ENCODE results near the gene CYFIP1.
A peak's percentile ranks its signal among the peaks of the same experiment; 100 is the strongest.

CYFIP1 gene

DNA sequence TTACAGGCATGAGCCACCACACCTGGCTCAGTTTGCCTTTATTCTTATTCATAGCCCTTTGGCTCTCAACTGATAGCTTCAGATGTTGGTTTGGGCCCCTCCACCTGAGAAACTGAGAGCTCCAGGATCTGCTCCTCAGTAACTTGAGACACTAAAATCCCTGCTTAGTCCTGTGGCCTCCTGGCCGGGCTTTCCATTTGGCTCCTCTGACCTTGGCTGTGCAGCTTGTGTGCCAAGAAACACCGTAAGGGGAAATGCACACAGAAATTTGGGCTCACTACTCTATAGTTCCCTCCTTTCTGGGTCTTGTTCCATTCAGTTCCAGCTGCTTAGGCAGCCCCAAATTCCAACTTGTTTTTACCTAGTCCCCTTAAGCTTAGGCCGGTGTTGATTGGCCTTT lies 116.8 kb downstream of the CYFIP1 start:
- DNase-seq = no peak

- DNase-seq = no peak
Measured at GRCh38 chr15:22861161-22861560, 119.0 kb downstream of the CYFIP1 start.

DNA sequence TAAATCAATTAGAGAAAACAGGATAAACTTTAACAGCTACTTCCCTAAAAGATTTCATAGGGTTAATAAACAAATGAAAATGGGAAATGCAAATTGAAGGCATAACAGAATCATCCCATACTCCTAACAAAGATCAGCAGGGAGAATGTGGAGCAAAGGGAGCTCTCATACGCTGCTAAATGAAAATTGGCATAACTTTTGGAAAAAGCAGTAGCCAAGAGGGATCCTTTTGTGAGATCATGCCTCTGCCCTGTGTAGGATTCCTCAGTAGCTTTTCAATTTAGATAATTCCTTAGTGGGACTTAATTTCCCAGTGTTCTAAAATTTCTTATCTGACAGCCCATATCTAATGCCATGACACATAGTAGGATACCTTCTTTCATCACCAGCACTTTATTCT lies 123.5 kb downstream of the CYFIP1 start:
- DNase-seq = no peak

DNA sequence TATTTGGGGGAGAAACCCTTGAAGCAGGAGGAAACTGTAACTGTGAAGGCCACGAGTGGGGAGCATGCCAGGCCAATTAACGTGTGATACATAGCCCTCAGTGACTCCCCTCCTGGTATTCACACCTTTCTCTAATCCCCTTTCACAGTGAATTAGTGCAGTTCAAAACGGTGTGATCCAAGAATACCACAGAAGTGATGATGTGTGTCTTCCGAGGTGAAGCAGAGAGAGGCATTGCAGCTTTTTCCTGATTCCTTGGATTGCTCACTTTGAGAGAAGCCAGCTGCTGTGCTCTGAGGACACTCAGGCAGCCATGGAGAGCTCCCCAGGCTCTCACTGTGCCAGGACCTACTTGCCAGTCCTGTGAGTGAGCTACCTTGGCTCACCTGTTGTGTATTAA lies 124.4 kb downstream of the CYFIP1 start:
- no peak for DNase-seq

DNA sequence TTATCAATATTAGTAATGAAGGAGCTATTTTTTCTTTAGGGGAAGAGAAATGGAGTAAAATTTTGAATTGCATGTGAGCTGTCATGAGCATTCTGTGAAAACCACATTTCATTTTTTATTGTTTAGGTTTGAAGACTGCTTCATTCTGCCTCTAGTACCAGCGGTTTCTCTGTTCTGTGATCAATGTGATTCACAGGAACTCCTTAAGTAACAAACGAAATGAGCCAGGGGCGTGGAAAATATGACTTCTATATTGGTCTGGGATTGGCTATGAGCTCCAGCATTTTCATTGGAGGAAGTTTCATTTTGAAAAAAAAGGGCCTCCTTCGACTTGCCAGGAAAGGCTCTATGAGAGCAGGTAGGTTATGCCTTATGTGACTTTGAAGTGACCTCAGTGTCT lies 128.7 kb downstream of the CYFIP1 start:
- DNase-seq = no peak

GRCh38 chr15:22850055-22850454 lies 130.1 kb downstream of the CYFIP1 start:
- no peak for DNase-seq

DNA sequence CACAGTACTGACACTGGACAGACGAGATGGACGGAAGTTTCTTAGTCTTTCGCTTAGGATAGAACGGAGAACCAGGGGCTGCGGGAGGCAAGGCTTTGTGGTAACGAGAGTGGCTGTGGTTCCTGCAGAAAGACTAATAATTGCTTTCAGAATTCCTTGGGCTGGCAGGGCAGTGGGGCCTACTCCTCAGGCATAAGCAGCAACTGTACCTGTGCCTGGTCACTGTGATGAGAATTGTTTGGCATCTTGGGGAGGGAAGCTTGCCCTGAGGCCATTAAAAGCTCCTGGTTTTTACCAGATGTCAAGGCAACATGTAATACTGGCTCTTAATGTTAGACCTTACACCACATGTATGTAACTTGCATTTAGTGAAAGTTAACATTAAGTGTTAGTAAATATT lies 134.1 kb downstream of the CYFIP1 start:
- no peak for DNase-seq

DNA sequence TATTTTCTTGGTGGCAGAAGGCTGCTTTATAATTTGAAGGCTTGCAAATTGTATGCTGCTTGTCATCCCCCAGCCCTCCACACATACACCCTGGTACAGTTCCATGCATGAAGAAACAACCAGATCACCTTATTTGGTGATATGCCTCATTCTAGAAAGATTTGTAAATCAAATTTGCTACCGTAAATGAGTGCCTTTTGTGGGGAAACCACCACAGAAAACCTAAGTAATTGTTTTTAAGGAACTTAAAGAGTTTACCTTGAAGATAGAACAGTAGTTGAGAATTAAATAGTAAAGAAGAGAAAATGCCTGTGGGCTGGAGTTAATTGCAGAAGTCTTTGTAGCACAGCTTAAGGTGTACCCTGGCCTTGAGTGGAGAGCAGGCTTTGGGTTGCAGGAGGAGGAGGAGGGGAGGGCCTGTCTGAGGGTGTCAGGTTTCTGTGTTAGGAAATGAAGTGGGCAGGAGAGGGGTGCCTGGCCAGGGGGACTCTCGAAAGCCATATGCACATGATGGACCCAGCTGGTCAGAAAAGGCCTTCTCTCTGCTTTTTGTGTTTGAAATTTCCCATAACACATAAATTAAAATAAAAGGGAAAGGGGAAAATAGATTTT lies 134.8 kb downstream of the CYFIP1 start:
- no peak for DNase-seq

DNA sequence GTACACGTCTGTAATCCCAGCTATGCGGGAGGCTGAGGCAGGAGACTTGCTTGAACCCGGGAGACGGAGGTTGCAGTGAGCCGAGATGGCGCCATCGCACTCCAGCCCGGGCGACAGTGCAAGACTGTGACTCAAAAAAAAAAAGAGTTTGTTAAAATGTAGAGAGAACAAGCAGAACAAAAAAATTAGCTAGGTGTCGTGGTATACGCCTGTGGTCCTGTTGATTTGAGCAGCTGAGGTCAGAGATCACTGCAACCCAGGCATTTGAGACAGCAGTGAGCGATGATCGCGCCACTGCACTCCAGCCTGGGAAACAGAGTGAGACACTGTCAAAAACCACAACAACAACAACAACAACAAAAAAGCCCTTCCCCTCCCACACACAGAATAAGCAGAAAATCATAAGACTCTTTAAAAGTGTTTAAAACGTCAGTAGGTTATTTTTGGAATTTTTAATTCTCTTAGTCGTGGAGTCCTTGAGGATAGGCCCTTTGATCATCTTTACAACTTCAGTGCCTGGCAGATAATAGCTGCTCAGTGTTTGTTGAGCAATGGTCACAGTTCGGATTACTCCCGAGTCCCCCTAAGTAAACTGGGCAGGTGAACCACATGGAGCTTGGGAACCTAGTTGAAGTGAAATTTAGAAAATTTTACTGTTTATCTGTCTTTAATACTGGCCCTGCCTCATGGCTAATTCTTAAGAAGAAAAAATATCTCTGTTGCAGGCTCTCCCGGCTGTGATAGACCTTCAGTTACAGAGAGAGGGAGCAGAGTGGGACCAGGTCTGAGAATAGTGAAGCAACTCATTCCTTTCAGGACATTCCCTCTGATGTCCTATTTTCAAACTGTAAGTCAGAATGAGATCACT lies 135.5 kb downstream of the CYFIP1 start:
- DNase-seq = no peak

GRCh38 chr15:22839046-22839695 lies 141.0 kb downstream of the CYFIP1 start:
- DNase-seq = peak; percentile 49

- peak; percentile 93 for DNase-seq
Measured at GRCh38 chr15:22838292-22839042, 141.7 kb downstream of the CYFIP1 start, which contains the start of gene NIPA2. Gene NIPA2, plus strand, starts transcription at chr15:22838666. Its CDS starts 13,066 bp downstream, at chr15:22851732.

GRCh38 chr15:22831473-22831872 lies 148.7 kb downstream of the CYFIP1 start:
- no peak for DNase-seq

GRCh38 chr15:22827125-22827524 lies 153.0 kb downstream of the CYFIP1 start:
- DNase-seq = no peak

GRCh38 chr15:22823495-22824128 lies 156.6 kb downstream of the CYFIP1 start:
- DNase-seq = no peak

DNA sequence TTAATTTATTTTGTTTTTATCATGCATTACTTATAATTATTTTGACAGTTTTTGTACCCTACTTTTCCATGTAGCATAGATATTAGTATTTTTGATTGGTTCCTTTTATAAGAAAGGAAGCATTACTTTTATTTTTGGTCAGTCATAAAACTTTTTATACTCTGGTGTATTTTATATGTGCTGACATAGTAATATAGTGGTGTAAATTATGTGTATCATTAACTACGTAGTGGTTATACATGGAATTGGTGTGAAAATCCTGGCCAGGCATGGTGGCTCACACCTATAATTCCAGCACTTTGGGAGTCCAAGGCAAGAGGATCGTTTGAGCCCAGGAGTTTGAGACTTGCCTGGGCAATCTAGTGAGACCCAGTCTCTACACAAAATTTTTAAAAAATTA lies 160.5 kb downstream of the CYFIP1 start:
- no peak for DNase-seq
